DOHH2 (cell line): Measurements from ENCODE around the gene GABARAPL1.

Experiments used
- H3F3A ChIP-seq: fragments of 200-600 bp; sonication (generic), shearing (Covaris generic); 2 replicates; pipeline ENCODE4 v1.6.0; 2016; ENCODE audit warnings: antibody characterized with exemption, mild to moderate bottlenecking; ENCODE audit not compliant: control insufficient read depth, insufficient read depth
- H3K27ac ChIP-seq: fragments of 200-600 bp; sonication (generic); 2 replicates; pipeline ENCODE4 v1.5.1; 2014; ENCODE audit warnings: low read depth, mild to moderate bottlenecking, low read length, moderate library complexity
- H3K27me3 ChIP-seq: fragments of 200-600 bp; sonication (generic); 2 replicates; pipeline ENCODE4 v1.6.1; 2014; ENCODE audit warnings: mild to moderate bottlenecking, low read length, mixed read lengths; ENCODE audit not compliant: control insufficient read depth
- H3K36me3 ChIP-seq: fragments of 200-600 bp; sonication (generic); 2 replicates; pipeline ENCODE4 v1.6.1; 2014; ENCODE audit warnings: mild to moderate bottlenecking, low read length, moderate library complexity, mixed read lengths; ENCODE audit not compliant: control insufficient read depth
- H3K4me1 ChIP-seq: fragments of 200-600 bp; sonication (generic); 2 replicates; pipeline ENCODE4 v1.6.1; 2014; ENCODE audit warnings: mild to moderate bottlenecking, low read length, mixed read lengths; ENCODE audit not compliant: control insufficient read depth
- H3K4me2 ChIP-seq: fragments of 200-600 bp; sonication (generic); 2 replicates; pipeline ENCODE4 v1.6.0; 2014; ENCODE audit warnings: mild to moderate bottlenecking, low read length, moderate library complexity
- H3K4me3 ChIP-seq: fragments of 200-600 bp; sonication (generic); 2 replicates; pipeline ENCODE4 v1.5.1; 2014; ENCODE audit warnings: mild to moderate bottlenecking, low read length, mixed read lengths
- H3K79me2 ChIP-seq: fragments of 200-600 bp; sonication (generic); 2 replicates; pipeline ENCODE4 v1.6.1; 2014; ENCODE audit warnings: mild to moderate bottlenecking, low read length, mixed read lengths; ENCODE audit not compliant: control insufficient read depth
- H3K9me2 ChIP-seq: fragments of 200-600 bp; sonication (generic); replicated peaks from 2 replicates; pipeline ENCODE4 v1.6.1; 2014; ENCODE audit warnings: mild to moderate bottlenecking, low read length, mixed read lengths; ENCODE audit not compliant: control insufficient read depth
- H3K9me3 ChIP-seq: fragments of 200-600 bp; sonication (generic); 2 replicates; pipeline ENCODE4 v1.6.1; 2014; ENCODE audit warnings: antibody characterized with exemption, low read length, mixed read lengths; ENCODE audit not compliant: control insufficient read depth, insufficient read depth
- H4K20me1 ChIP-seq: fragments of 200-600 bp; sonication (generic); 2 replicates; pipeline ENCODE4 v1.6.0; 2014; ENCODE audit warnings: low read depth, mild to moderate bottlenecking, antibody characterized with exemption, low read length, moderate library complexity; ENCODE audit not compliant: control insufficient read depth, insufficient read depth
- EZH2phosphoT487 ChIP-seq: fragments of 200-600 bp; sonication (generic); IDR thresholded peaks from 2 replicates; pipeline ENCODE4 v1.6.1; 2017; ENCODE audit warnings: borderline replicate concordance, mild to moderate bottlenecking, antibody characterized with exemption, low read length, moderate library complexity, mixed read lengths
- TF ChIP-seq, protein P1 (sequence below): fragments of 200-600 bp; sonication (generic); IDR thresholded peaks from one replicate; pipeline ENCODE4 v1.5.1; 2014; ENCODE audit warnings: antibody characterized with exemption, mild to moderate bottlenecking, low read depth, low read length; ENCODE audit not compliant: poor library complexity, severe bottlenecking

Gene GABARAPL1

GRCh38 chr12:10178821-10179220, 33.9 kb upstream of the GABARAPL1 start, which contains the start of gene TMEM52B:
TMEM52B (plus strand) TSS chr12:10179032; CDS start chr12:10179575, 543 bp downstream.
- H3K27me3 ChIP-seq: peaks cover 12% of the 10 kb centered on the region
- H3K27ac ChIP-seq: no peak within 1 kb of the TSS
- no peaks in the 10 kb centered on the region for H3K9me3 ChIP-seq
- TF ChIP-seq, protein P1, sequence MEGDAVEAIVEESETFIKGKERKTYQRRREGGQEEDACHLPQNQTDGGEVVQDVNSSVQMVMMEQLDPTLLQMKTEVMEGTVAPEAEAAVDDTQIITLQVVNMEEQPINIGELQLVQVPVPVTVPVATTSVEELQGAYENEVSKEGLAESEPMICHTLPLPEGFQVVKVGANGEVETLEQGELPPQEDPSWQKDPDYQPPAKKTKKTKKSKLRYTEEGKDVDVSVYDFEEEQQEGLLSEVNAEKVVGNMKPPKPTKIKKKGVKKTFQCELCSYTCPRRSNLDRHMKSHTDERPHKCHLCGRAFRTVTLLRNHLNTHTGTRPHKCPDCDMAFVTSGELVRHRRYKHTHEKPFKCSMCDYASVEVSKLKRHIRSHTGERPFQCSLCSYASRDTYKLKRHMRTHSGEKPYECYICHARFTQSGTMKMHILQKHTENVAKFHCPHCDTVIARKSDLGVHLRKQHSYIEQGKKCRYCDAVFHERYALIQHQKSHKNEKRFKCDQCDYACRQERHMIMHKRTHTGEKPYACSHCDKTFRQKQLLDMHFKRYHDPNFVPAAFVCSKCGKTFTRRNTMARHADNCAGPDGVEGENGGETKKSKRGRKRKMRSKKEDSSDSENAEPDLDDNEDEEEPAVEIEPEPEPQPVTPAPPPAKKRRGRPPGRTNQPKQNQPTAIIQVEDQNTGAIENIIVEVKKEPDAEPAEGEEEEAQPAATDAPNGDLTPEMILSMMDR: no peak
- TF ChIP-seq EZH2phosphoT487: no peak
- no peaks in the 10 kb centered on the region for H3K79me2 ChIP-seq
- H3K9me2 ChIP-seq: no peaks in the 10 kb centered on the region
- H3K36me3 ChIP-seq: no peaks in the 10 kb centered on the region
- no peaks in the 10 kb centered on the region for H3F3A ChIP-seq
- no peaks in the 10 kb centered on the region for H3K4me1 ChIP-seq
- no peak within 1 kb of the TSS for H3K4me3 ChIP-seq
- no peaks in the 10 kb centered on the region for H4K20me1 ChIP-seq
- H3K4me2 ChIP-seq: no peak within 1 kb of the TSS

- H3K36me3 ChIP-seq: no peaks in the 10 kb centered on the region
- H3K27me3 ChIP-seq: peaks cover 12% of the 10 kb centered on the region
- no peaks in the 10 kb centered on the region for H3K79me2 ChIP-seq
- no peaks in the 10 kb centered on the region for H3K9me3 ChIP-seq
- no peaks in the 10 kb centered on the region for H3F3A ChIP-seq
- H3K4me3 ChIP-seq: no peak overlapping the region
- no peaks in the 10 kb centered on the region for H3K4me1 ChIP-seq
- no peaks in the 10 kb centered on the region for H3K9me2 ChIP-seq
- no peaks in the 10 kb centered on the region for H4K20me1 ChIP-seq
- TF ChIP-seq EZH2phosphoT487: no peak
- TF ChIP-seq, protein P1: no peak
- no peak overlapping the region for H3K4me2 ChIP-seq
- no peak overlapping the region for H3K27ac ChIP-seq
Observed at GRCh38 chr12:10179776-10180181, 32.9 kb upstream of the GABARAPL1 start.

- Histone ChIP-seq H3K4me1 (peaks cover 3% of the 10 kb centered on the region; the same call in 1 of the 2 replicates), H3K27ac (no peak overlapping the region), H3F3A (no peaks in the 10 kb centered on the region), H3K79me2 (no peaks in the 10 kb centered on the region), H3K4me2 (no peak overlapping the region), H4K20me1 (no peaks in the 10 kb centered on the region), H3K4me3 (no peak overlapping the region), H3K9me3 (no peaks in the 10 kb centered on the region), H3K36me3 (no peaks in the 10 kb centered on the region), H3K9me2 (no peaks in the 10 kb centered on the region), H3K27me3 (peaks cover 17% of the 10 kb centered on the region)
- TF ChIP-seq, protein P1: no peak
- TF ChIP-seq EZH2phosphoT487: no peak
Observed at GRCh38 chr12:10182354-10183049, 30.2 kb upstream of the GABARAPL1 start.
